ENCODE data around the gene IL17C. TPM values are rescaled to one million over a fixed set of nuclear protein-coding genes. Genes with fewer than 3 reads are reported as not detected.

IL17C gene
- total and polyA plus RNA-seq, 9 of the 15 experiments (the other 6 are each of a cell fraction or from before 2014, with no cell fraction given): not detected

- CTCF ChIA-PET (ENCODE audit: low intra/inter-chr PET ratio): no interaction called here
- Histone ChIP-seq H2AFZ (ENCODE audit: low read depth, low read length) (no peak overlapping the region), H3K4me3 (no peak overlapping the region), H3K4me1 (replicated peaks in 1 of 2; ENCODE audit: control insufficient read depth in 2 of 2, insufficient read depth in 2 of 2, low read length in 2 of 2) (peaks cover 3 to 75% of the 10 kb centered on the region in 2 experiments; a peak in 3 of 5 replicates), H3K79me2 (ENCODE audit: control insufficient read depth, insufficient read depth, low read length) (no peaks in the 10 kb centered on the region), H4K20me1 (replicated peaks; ENCODE audit: control insufficient read depth, insufficient read depth, low read length) (peaks cover 8% of the 10 kb centered on the region; the same call in 1 of the 2 replicates), H3K4me2 (ENCODE audit: insufficient read depth, low read length) (no peak overlapping the region), H3K9ac (ENCODE audit: insufficient read depth in 1 of 2, low read depth in 2 of 2, low read length in 2 of 2) (peak overlapping the region in 1 of 2 experiments; percentile 49; a peak in 1 of 4 replicates), H3K9me1 (ENCODE audit: control insufficient read depth, insufficient read depth, low read length) (no peaks in the 10 kb centered on the region), H3K9me3 (replicated peaks; ENCODE audit: control insufficient read depth, insufficient read depth, low read depth, low read length) (no peaks in the 10 kb centered on the region), H3K27me3 (ENCODE audit: control insufficient read depth in 2 of 2, insufficient read depth in 2 of 2, low read length in 2 of 2) (peaks cover 13 to 18% of the 10 kb centered on the region in 2 experiments; a peak in 3 of 5 replicates), H3K27ac (ENCODE audit: extremely low read depth, low read depth, low read length) (no peak overlapping the region), H3K36me3 (ENCODE audit: control insufficient read depth, insufficient read depth, low read length) (peaks cover 13% of the 10 kb centered on the region; the same call in 1 of the 3 replicates)
- POLR2A ChIA-PET: interaction anchor here (0.6 to 1.0 kb wide), 2 partner anchors 42 to 61 kb away, joined by 3 read pairs; no protein-coding TSS in a partner anchor
- 48% methylated on average over 17 of the region's 17 CpGs for WGBS (ENCODE audit: insufficient coverage, low coverage, missing lambda C conversion rate)
- no peak for ATAC-seq
- TF ChIP-seq EGR1 (conservative IDR thresholded peaks at IDR 0.05) (no peak), ZNF436 (CRISPR knock-in tag; IDR thresholded peaks at IDR 0.05) (peak; percentile 71; the same call in 1 of the 2 replicates), NFXL1 (CRISPR knock-in tag; IDR thresholded peaks at IDR 0.05) (no peak), POLR2G (IDR thresholded peaks at IDR 0.05; ENCODE audit: low read depth, low read length) (peak; percentile 57; the same call in 1 of the 2 replicates), MEIS2 (IDR thresholded peaks at IDR 0.05; ENCODE audit: partially characterized antibody) (no peak), NUFIP1 (IDR thresholded peaks at IDR 0.05; ENCODE audit: partially characterized antibody) (no peak), SRF (CRISPR knock-in tag; IDR thresholded peaks at IDR 0.05) (no peak), BRD4 (IDR thresholded peaks at IDR 0.05) (no peak), TRIM24 (IDR thresholded peaks at IDR 0.05) (no peak), COPS2 (conservative IDR thresholded peaks at IDR 0.05) (no peak), SMAD4 (CRISPR knock-in tag; conservative IDR thresholded peaks at IDR 0.05) (no peak), POLR2AphosphoS5 (IDR thresholded peaks at IDR 0.05; ENCODE audit: control insufficient read depth, insufficient read depth, low read depth, low read length) (0 out of 2 replicates have a peak, but pooled peaks have one; percentile 3), RAD51 (IDR thresholded peaks at IDR 0.05; ENCODE audit: borderline replicate concordance, low read depth) (no peak), ZFP36 (IDR thresholded peaks at IDR 0.05; ENCODE audit: low read depth, low read length, partially characterized antibody) (peak; percentile 80), ZNF79 (CRISPR knock-in tag; IDR thresholded peaks at IDR 0.05; ENCODE audit: low read depth) (no peak)
- BruUV-seq (replicated peaks): no TSS peak
- intact Hi-C loops (cut with micrococcal nuclease) (no loop called here), in situ Hi-C loops (cut with MboI) (no loop called here)
- DNase-seq (ENCODE audit: extremely low read depth in 1 of 4, low spot score in 3 of 4): no peak
- FAIRE-seq: peak; percentile 23
Measured at GRCh38 chr16:88640498-88641247, 2.3 kb downstream of the IL17C start.

All from K562 (cell line).